Hematopoietic multipotent progenitor cell treated with erythropoietin and hydrocortisone succinate and interleukin-3 and kit ligand, for 4 days (in vitro differentiated cells): ENCODE results near the gene DHRS2.
"Not testable (repeated sequence)": the region's sequence is repeated elsewhere in the genome, so short reads cannot be mapped to it uniquely, and the experiment has no call there.

ENCODE experiments used
- DNase-seq: peaks from one replicate; pipeline ENCODE4 v3.0.0-alpha.2; 2015

DHRS2 gene

GRCh38 chr14:23634698-23635412 lies 1.3 kb upstream of the DHRS2 start:
- DNase-seq: not testable (repeated sequence)

- DNase-seq: not testable (repeated sequence)
These were observed 1.1 kb downstream of the DHRS2 start for GRCh38 chr14:23637312-23637654.

- not testable (repeated sequence) for DNase-seq
These were observed 1.7 kb downstream of the DHRS2 start for GRCh38 chr14:23637655-23638413.

- no peak for DNase-seq
These were observed 2.4 kb downstream of the DHRS2 start for GRCh38 chr14:23638414-23639047.

- DNase-seq: no peak
These were observed 3.1 kb downstream of the DHRS2 start for GRCh38 chr14:23639048-23639890.

GRCh38 chr14:23639891-23640523 lies 3.8 kb downstream of the DHRS2 start:
- no peak for DNase-seq

GRCh38 chr14:23640524-23641141 lies 4.5 kb downstream of the DHRS2 start:
- DNase-seq: no peak

GRCh38 chr14:23641180-23641914 lies 5.2 kb downstream of the DHRS2 start:
- DNase-seq: no peak

GRCh38 chr14:23641915-23642588 lies 5.9 kb downstream of the DHRS2 start:
- DNase-seq: no peak

- no peak for DNase-seq
These were observed 7.5 kb downstream of the DHRS2 start for GRCh38 chr14:23643533-23644194.

GRCh38 chr14:23644195-23644918 lies 8.2 kb downstream of the DHRS2 start:
- DNase-seq: no peak

GRCh38 chr14:23644919-23645336 lies 8.8 kb downstream of the DHRS2 start:
- no peak for DNase-seq

GRCh38 chr14:23645504-23645811 lies 9.3 kb downstream of the DHRS2 start:
- DNase-seq: no peak

GRCh38 chr14:23645812-23646647 lies 9.9 kb downstream of the DHRS2 start:
- DNase-seq: peak; percentile 50

- peak; percentile 46 for DNase-seq
These were observed 10.7 kb downstream of the DHRS2 start for GRCh38 chr14:23646648-23647549.

- DNase-seq: no peak
These were observed 11.5 kb downstream of the DHRS2 start for GRCh38 chr14:23647619-23648018.

GRCh38 chr14:23648764-23649460 lies 12.7 kb downstream of the DHRS2 start:
- no peak for DNase-seq
